Measurements from ENCODE around the gene OR1D5.

- TF ChIP-seq CTCF (IDR thresholded peaks at IDR 0.05; ENCODE audit: low read length) (no peak), EZH2 (IDR thresholded peaks at IDR 0.05; ENCODE audit: borderline replicate concordance, low read length) (no peak)
Measured at GRCh38 chr17:3033741-3034577, 29.4 kb downstream of the OR1D5 start.

All from OCI-LY1 (cell line).